AG04449 (cell line): ENCODE measurements around the gene ZBTB17.

ENCODE experiments used
- CTCF ChIA-PET: fragments of 350-600 bp; formaldehyde crosslinking; extraction: SDS; loops from one replicate; lab custom pipeline; 2021; ENCODE audit warnings: antibody characterized with exemption; lab: Yijun Ruan, JAX
- POLR2A ChIA-PET: fragments of 400-600, 350-600 bp; formaldehyde crosslinking; extraction: SDS; loops from one replicate; lab custom pipeline; 2020; ENCODE audit warnings: antibody characterized with exemption, inconsistent platforms; lab: Yijun Ruan, JAX
- DNase-seq: peaks from one replicate; pipeline ENCODE4 v3.0.0-alpha.2; 2010; ENCODE audit warnings: low read depth, low spot score
- H3K4me3 ChIP-seq: 2 replicates; pipeline ENCODE4 v1.5.1; 2011; ENCODE audit warnings: low read depth, mild to moderate bottlenecking, control low read depth, low read length
- TF ChIP-seq, protein P1 (sequence below): IDR thresholded peaks from one replicate; pipeline ENCODE4 v1.5.1; 2011; ENCODE audit warnings: mild to moderate bottlenecking, moderate library complexity, low read length, control low read depth, inconsistent platforms; ENCODE audit not compliant: insufficient read depth; ENCODE audit errors: missing control alignments

The ZBTB17 gene

DNA sequence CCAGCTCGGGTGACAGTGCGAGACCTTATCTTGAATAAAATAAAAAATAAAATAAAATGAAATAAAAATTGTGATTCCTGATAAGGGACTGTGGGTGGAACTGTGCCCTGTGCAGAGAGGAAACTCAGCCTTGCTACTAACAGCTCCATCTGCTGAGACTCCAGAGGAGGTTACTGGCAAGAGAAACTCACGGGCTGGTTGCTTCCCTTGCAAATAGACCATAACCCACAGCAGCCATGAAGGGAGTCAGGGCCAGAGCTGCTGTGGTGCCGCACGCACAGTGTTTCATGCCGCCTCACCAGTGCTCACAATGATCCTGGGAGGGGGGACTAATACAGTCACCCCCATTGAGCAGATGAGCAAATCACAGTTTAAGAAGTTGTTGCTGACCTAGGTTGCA lies 13.7 kb downstream of the ZBTB17 start:
- ChIA-PET CTCF (interaction anchor here (1.0 to 2.1 kb wide), 5 partner anchors 32 to 171 kb away, joined by 3 to 9 read pairs (median 3); no protein-coding TSS in a partner anchor), POLR2A (no interaction called here)
- no peak overlapping the region for H3K4me3 ChIP-seq
- no peak for DNase-seq
- TF ChIP-seq, protein P1, sequence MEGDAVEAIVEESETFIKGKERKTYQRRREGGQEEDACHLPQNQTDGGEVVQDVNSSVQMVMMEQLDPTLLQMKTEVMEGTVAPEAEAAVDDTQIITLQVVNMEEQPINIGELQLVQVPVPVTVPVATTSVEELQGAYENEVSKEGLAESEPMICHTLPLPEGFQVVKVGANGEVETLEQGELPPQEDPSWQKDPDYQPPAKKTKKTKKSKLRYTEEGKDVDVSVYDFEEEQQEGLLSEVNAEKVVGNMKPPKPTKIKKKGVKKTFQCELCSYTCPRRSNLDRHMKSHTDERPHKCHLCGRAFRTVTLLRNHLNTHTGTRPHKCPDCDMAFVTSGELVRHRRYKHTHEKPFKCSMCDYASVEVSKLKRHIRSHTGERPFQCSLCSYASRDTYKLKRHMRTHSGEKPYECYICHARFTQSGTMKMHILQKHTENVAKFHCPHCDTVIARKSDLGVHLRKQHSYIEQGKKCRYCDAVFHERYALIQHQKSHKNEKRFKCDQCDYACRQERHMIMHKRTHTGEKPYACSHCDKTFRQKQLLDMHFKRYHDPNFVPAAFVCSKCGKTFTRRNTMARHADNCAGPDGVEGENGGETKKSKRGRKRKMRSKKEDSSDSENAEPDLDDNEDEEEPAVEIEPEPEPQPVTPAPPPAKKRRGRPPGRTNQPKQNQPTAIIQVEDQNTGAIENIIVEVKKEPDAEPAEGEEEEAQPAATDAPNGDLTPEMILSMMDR: no peak

GRCh38 chr1:15961492-15961891 lies 14.4 kb downstream of the ZBTB17 start:
- POLR2A ChIA-PET: no interaction called here
- no peak for DNase-seq
- CTCF ChIA-PET: interaction anchor here (1.3 to 2.1 kb wide), 3 partner anchors 34 to 170 kb away, joined by 3 to 9 read pairs (median 3); no protein-coding TSS in a partner anchor
- H3K4me3 ChIP-seq: no peak overlapping the region
- TF ChIP-seq, protein P1: no peak

- ChIA-PET POLR2A (no interaction called here), CTCF (interaction anchor here (1.3 to 2.4 kb wide), 3 partner anchors 34 to 169 kb away, joined by 3 to 16 read pairs (median 9); no protein-coding TSS in a partner anchor)
These were observed 15.1 kb downstream of the ZBTB17 start for GRCh38 chr1:15960808-15961207.

GRCh38 chr1:15959827-15960446 lies 16.0 kb downstream of the ZBTB17 start:
- no peak overlapping the region for H3K4me3 ChIP-seq
- ChIA-PET CTCF (interaction anchor here (1.4 to 2.9 kb wide), 5 partner anchors 8 to 168 kb away, joined by 3 to 17 read pairs (median 11); no protein-coding TSS in a partner anchor), POLR2A (no interaction called here)
- no peak for DNase-seq
- TF ChIP-seq, protein P1: no peak

More at GRCh38 chr1:15960808-15961207, 15.1 kb downstream of the ZBTB17 start:
- no peak for DNase-seq
- TF ChIP-seq, protein P1: no peak
- no peak overlapping the region for H3K4me3 ChIP-seq

- no peak for DNase-seq
- POLR2A ChIA-PET: no interaction called here
- TF ChIP-seq, protein P1: no peak
- no peak overlapping the region for H3K4me3 ChIP-seq
- CTCF ChIA-PET: interaction anchor here (0.7 to 2.9 kb wide), 7 partner anchors 9 to 168 kb away, joined by 3 to 17 read pairs (median 5); no protein-coding TSS in a partner anchor
These were observed 16.5 kb downstream of the ZBTB17 start for GRCh38 chr1:15959424-15959823.

GRCh38 chr1:15958793-15959192 lies 17.1 kb downstream of the ZBTB17 start:
- no peak overlapping the region for H3K4me3 ChIP-seq
- POLR2A ChIA-PET: interaction anchor here (0.8 kb wide), 1 partner anchor 17 kb away, joined by 3 read pairs; the partner anchor contains the start of gene ZBTB17
- CTCF ChIA-PET: interaction anchor here (0.7 to 2.9 kb wide), 7 partner anchors 10 to 167 kb away, joined by 3 to 17 read pairs (median 5); no protein-coding TSS in a partner anchor
- no peak for DNase-seq
- TF ChIP-seq, protein P1: no peak
